ENCODE measurements around the gene ANKRD65.

DNA sequence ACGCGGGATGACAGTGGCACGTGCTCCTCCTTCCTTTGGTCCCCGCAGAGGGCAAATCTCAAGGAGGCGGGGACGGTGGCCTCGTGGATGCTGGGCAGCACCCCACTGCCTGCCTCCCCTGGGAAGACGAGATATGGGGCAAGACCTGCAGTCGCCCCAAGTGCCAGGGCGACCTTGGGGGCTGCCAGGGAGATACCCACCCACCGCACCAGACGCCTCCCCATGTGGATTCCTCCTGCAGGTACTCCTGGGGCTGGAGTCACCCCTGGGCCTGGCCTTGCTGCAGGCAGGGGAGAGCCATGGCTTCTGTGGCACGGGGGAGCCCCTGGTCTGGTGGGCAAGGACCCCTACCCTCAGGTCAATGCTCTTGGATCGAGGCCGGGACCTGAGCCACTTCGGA lies 40.2 kb downstream of the ANKRD65 start:
- TF ChIP-seq, protein P1, sequence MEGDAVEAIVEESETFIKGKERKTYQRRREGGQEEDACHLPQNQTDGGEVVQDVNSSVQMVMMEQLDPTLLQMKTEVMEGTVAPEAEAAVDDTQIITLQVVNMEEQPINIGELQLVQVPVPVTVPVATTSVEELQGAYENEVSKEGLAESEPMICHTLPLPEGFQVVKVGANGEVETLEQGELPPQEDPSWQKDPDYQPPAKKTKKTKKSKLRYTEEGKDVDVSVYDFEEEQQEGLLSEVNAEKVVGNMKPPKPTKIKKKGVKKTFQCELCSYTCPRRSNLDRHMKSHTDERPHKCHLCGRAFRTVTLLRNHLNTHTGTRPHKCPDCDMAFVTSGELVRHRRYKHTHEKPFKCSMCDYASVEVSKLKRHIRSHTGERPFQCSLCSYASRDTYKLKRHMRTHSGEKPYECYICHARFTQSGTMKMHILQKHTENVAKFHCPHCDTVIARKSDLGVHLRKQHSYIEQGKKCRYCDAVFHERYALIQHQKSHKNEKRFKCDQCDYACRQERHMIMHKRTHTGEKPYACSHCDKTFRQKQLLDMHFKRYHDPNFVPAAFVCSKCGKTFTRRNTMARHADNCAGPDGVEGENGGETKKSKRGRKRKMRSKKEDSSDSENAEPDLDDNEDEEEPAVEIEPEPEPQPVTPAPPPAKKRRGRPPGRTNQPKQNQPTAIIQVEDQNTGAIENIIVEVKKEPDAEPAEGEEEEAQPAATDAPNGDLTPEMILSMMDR (IDR thresholded peaks at IDR 0.05), result no peak
- no peak for TF ChIP-seq POLR2A (IDR thresholded peaks at IDR 0.05)
